GM12874 (cell line): Measurements from ENCODE around the gene APOA4.
A peak's percentile ranks its signal among the peaks of the same experiment; 100 is the strongest.

Experiments
- CTCF ChIP-seq: IDR thresholded peaks from 2 replicates; pipeline ENCODE4 v1.5.1; 2011; ENCODE audit warnings: low read depth, mild to moderate bottlenecking, control low read depth, low read length, moderate library complexity; ENCODE audit not compliant: insufficient read depth

APOA4 gene

GRCh38 chr11:116792869-116793771, 30.0 kb downstream of the APOA4 start:
- no peak for TF ChIP-seq CTCF

GRCh38 chr11:116792144-116792868, 30.8 kb downstream of the APOA4 start:
- no peak for TF ChIP-seq CTCF

GRCh38 chr11:116791813-116792143, 31.3 kb downstream of the APOA4 start, which contains the start of gene APOA5:
Gene APOA5, minus strand, starts transcription at chr11:116791879. Its CDS starts 19 bp downstream, at chr11:116791860.
- TF ChIP-seq CTCF = no peak

GRCh38 chr11:116791002-116791812, 31.9 kb downstream of the APOA4 start:
- TF ChIP-seq CTCF = peak; percentile 91

GRCh38 chr11:116790167-116791001, 32.7 kb downstream of the APOA4 start:
- TF ChIP-seq CTCF = no peak

GRCh38 chr11:116788975-116789374, 34.1 kb downstream of the APOA4 start:
- TF ChIP-seq CTCF = no peak
